Stimulated activated naive CD4-positive, alpha-beta T cell treated with Interleukin-2 at 50 U/mL for 16 hours (primary cell): ENCODE data around the gene SMIM7.
"Not testable (repeated sequence)": the region's sequence is repeated elsewhere in the genome, so short reads cannot be mapped to it uniquely, and the experiment has no call there.

Experiments
- DNase-seq: peaks from one replicate; lab custom pipeline; 2025; lab: John Stamatoyannopoulos, UW

The SMIM7 gene

DNA sequence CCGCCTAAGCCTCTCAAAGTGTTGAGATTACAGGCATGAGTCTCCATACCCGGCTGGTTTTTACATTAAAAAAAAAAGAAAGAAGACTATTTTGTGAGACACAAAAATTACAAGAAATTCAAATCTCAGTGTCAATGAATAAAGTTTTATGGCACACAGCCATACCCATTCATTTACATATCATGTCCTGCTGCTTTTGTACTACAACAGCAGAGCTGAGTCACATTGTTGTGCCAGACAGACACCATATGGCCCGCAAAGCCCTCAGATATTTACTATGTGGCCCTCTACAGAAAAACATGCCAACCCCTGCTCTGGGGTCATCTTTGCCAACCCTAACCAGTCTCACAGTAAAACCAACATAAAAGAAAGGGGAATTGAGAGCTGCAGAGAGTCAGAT is 5.3 kb downstream of the SMIM7 start:
- DNase-seq: no peak

DNA sequence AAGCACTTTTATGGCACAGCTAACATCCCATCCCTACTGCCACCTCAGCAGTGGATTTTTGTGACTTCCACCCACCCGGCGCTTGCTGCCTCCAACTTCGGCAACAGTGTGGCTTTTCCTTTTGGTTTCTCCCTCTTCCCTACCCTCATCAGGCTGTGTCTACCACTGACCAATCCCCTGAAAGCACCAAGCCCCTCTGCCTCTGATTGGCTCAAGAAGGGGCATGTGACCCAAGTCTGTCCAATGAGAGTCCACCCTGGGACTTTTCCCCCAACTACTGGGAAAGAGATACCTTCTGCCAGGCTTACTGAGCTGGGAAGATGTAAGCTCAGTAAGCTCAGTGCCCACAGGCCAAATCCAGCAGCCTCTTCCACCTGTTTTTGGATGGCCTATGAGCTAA is 5.8 kb downstream of the SMIM7 start:
- no peak for DNase-seq

- no peak for DNase-seq
These were observed 7.1 kb downstream of the SMIM7 start for GRCh38 chr19:16652854-16653253.

DNA sequence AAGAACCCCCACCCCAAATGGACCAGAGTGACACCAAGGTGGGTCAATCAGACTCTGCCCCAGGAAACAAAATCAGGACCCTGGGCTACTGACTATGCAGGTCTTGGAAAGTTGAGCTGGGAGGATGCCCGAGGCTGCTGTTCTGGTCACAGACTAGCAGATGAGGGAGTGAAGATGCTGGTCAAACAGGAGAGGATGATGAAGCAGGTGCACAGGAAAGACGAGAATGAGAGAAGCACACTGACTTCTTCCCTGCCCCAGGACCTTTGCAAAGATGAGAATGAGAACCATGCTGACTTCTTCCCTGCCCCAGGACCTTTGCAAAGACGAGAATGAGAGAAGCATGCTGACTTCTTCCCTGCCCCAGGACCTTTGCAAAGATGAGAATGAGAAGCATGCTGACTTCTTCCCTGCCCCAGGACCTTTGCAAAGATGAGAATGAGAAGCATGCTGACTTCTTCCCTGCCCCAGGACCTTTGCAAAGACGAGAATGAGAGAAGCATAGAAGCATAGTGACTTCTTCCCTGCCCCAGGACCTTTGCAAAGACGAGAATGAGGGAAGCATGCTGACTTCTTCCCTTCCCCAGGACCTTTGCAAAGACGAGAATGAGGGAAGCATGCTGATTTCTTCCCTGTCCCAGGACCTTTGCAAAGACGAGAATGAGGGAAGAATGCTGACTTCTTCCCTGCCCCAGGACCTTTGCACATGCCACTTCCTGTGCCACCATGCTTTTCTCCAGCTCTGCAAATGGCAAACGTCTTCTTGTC is 8.3 kb downstream of the SMIM7 start:
- not testable (repeated sequence) for DNase-seq

- no peak for DNase-seq
These were observed 9.1 kb downstream of the SMIM7 start for GRCh38 chr19:16650821-16651220.

GRCh38 chr19:16649734-16650133 is 10.2 kb downstream of the SMIM7 start:
- DNase-seq: no peak

DNA sequence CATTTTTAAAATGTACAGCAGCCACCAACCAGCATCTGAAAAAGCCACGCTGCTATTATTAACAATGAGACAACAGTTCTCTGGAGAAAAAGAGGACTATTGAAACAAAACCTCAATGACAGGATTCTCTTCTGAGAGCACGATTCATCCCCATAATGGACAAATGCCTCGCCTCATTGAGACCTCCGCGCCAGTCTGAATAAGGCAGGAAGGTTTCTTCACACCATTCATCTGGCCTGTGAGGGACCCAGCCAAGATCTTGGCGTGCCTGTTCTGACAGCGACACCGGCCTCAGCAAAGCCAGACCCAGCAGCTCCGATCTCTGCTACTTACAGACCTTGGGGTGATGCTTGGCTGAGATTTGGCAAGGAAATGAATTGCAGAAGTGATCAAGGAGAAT is 14.8 kb downstream of the SMIM7 start:
- no peak for DNase-seq

GRCh38 chr19:16641695-16642094 is 18.2 kb downstream of the SMIM7 start:
- no peak for DNase-seq

- DNase-seq: no peak
These were observed 19.0 kb downstream of the SMIM7 start for GRCh38 chr19:16640951-16641350.

- DNase-seq: no peak
These were observed 21.3 kb downstream of the SMIM7 start for GRCh38 chr19:16638666-16639065.

GRCh38 chr19:16637535-16637934 is 22.4 kb downstream of the SMIM7 start:
- no peak for DNase-seq

GRCh38 chr19:16631465-16631864 is 28.5 kb downstream of the SMIM7 start:
- no peak for DNase-seq

DNA sequence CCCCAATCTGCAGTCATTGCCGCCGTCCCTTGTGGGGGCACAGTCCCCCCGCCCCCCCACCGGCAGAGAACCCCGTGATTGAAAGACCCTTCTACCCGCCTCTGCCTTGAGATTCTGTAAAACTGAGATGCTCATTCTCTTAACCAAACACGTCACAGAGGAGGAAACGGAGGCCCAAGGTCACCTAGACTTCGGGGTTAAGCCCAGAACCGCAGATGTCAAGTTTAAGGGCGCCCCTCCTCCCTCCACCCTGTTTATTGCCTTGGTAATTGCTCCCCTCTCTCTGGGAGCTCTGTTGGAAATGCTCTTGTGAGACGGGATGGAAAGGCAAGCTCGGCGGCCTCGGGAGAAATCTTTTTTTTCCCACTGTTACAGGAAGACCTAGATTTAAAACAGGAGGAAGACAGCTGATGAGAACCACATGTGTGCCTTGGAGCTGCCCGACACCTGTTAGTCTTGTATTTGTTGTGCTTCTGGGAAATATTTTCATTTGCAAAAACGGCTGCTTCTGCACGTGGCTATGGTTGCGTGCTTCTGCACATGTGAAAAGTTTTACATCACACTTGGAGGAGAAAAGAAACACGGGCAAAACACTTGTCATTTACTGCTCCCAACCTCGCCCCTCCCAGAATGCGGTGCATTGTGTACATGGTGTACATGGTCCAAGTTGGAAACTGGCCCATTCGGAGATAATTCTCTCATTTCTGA is 30.8 kb downstream of the SMIM7 start:
- DNase-seq: no peak

GRCh38 chr19:16628183-16628983 is 31.6 kb downstream of the SMIM7 start, which contains the start of gene MED26:
Gene MED26 (minus strand): TSS chr19:16628204. CDS start chr19:16627943, 261 bp downstream.
- peak; percentile 94 for DNase-seq

DNA sequence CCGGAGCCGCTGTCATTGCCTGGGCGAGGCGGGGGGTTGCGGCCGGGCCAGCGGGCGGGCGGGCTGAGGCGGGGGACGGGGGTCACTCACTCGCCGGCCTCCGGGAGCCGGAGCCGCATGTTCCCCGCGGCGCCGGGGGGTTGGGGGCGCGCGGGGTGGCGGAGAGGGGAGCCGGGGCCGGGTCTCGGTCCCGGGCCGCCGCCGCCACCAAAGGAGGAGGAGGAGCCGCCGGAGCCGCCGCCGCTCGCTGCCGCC is 32.1 kb downstream of the SMIM7 start:
- no peak for DNase-seq

GRCh38 chr19:16627193-16627927 is 32.6 kb downstream of the SMIM7 start:
- no peak for DNase-seq

DNA sequence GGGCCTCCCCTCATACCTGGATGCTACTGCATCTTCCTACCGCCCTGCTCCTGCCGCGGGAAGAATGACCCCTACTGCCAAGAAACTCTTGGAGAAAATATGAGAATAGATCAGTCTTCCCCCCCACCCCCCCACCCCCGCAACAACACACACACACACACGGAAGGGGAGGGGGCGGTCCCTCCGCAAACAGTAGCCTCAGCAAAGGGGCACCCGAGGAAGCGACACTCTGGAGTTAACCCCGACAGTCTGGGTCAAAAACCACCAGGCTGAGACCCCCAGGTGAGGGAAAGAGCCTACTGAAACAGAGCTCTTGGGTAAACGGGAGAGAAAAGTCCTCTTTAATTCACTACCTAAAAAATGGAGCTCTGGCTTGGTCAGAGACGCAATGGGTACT is 33.1 kb downstream of the SMIM7 start:
- peak; percentile 10 for DNase-seq

- DNase-seq: no peak
These were observed 34.6 kb downstream of the SMIM7 start for GRCh38 chr19:16625163-16625958.

- no peak for DNase-seq
These were observed 35.7 kb downstream of the SMIM7 start for GRCh38 chr19:16624236-16624635.

DNA sequence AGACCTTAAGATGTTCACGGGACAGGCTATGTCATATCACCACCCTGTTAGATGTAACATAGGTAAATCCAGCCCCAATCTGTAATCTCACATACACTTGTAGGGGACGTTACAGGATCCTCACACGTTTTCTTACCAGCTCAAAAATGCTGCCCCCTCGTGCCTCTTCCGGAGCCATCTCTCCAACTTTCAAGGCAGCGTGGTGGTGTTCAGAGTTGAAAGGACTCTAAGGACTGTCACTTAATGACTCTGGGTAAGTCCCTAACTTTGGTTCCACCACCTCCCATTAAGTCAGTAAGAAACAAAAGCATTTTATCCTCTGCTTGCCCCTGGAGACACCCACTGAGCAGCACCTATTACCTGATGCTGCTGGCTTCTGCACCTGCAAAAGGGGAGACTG is 36.4 kb downstream of the SMIM7 start:
- no peak for DNase-seq

DNA sequence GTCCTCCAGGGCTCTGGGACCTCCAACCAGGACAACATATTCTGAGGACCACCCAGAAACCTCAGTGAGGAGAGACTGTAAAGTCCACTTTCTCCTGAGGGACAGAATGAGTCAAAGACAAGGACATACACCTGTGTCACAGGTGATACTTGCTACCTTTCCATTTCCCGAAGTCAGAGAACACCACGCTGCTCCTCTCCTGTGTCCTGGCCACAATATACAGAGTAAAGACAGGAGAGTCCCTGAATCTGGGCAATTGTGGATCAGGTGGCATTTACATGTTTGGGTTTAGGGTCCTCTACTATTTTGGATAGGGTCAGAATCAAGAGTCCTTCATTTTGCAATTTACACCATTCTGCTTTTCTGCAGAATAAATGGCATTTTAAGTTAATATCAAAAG is 36.9 kb downstream of the SMIM7 start:
- DNase-seq: no peak
